HG02852 (cell line): ENCODE measurements around the gene EPHB3.
A peak's percentile ranks its signal among the peaks of the same experiment; 100 is the strongest.

Experiments
- ATAC-seq: cut with Tn5 transposase; IDR thresholded peaks from one replicate; pipeline ENCODE4 v1.9.1; 2021; ENCODE audit warnings: mild to moderate bottlenecking, moderate library complexity; ENCODE audit not compliant: unreplicated experiment

The EPHB3 gene

GRCh38 chr3:184561061-184561912 lies at the start of gene EPHB3:
TSS of gene EPHB3 (plus strand) at chr3:184561785. CDS start at chr3:184562236, 451 bp downstream.
- ATAC-seq, result peak; percentile 86

DNA sequence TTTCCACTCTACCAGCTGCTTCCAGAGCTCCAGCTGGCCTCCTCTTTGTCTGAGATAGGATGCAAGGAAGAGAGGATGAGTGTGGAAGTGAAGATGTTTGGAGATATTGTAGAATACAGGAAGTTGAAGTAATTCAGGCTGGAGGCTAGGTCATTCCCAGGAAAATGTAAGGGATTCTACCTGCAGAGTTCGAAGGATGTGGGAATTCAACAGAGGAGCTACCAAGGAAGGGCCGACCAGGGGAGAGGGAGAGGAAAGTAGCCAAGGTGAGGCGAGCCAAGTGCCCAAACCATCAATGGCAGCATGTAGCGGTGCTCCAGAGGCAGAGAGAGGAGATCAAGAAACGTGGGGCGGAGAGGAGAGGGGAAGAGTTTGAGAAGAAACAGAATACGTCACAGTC lies 49.0 kb upstream of the EPHB3 start:
- ATAC-seq, result no peak

DNA sequence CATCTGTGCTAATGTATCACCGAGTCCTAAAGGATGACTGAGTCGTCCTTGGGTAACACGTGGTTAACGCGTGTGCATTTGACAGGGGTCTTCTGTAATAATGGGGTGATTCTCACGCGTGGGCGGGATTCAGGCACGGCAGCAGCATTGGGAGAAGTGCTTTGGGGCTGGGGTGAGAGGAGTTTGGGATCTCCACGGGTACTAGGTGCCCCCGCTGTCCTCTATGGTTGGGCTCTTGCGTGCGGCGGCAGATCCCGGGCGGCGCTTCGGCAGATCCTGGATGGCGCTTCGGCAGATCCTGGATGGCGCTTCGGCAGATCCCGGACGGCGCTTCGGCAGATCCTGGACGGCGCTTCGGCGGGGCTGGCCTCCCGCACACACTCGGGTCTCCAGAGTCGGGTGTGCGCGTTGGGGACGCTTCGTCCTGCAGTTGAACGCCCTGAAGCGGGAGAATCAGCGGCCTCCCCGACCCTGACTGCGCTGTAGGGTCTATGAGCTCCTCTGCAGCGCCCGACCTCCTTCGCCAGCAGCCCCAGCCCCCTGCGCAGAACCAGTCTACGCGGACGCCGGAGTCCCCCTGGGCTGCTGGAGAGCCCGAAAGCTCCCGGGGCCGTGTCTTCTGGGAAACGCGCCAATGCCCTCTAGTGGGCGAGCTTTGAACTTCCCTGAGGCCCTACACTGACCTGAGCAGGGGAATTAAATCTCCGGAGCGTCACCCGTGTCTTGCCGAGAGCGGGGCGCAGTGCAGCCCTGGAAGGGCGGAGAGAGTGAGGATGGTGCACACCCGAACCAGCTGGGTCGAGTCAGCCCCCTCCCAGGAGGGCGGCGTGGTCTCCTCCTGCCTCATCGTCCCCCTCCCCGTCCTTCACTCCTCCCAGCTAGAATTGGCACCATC lies 48.1 kb upstream of the EPHB3 start:
- ATAC-seq, result peak; percentile 88

DNA sequence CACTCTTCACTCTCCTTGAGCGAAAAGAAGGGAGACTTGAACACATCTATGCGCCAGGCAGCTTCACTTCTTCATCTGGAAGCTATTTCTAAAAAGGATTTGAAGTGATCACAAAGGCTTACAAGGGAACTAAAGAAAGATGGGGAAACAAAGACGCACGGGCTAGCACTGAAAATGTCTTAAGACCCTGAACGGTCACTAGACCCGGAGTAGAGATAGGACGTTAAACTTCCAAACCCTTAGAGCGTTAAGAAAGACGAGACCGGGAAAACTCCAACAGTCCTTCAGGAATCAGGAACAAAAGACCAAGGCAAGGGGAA lies 47.5 kb upstream of the EPHB3 start:
- no peak for ATAC-seq

DNA sequence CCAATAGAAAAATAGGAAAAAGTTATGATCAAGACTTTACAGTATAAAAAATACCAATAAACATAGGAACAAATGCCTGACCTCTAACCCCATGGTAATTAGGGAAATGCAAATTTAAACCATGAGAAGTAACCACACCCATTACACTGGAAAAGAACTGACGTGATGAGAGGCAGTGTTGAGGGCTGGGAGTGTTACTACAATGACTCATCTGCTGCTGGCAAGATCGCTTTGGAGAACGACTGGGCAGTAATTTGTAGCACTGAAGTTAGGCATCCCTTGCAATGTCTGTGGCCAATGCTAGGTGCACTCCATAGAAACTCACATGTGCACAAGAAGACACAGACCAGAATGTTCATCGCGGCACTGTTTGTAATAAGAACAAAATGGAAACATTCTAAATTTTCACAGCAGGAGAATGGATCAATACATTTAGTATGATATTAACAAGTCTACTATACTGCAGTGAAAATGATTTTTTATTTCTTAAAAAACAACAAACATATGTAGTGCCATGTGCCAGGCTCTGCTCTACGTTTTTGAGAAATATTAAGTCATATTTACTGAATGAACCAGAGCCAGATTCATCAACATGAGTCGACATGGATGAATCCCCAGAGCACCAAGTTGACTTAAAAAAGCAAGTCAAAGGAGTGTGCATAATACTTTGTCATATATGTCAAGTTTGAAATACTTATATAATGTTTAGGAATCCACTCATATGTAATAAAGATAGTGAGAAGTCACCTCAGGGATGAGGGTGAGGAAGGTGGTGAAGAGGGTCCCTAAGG lies 37.6 kb upstream of the EPHB3 start:
- ATAC-seq, result no peak

GRCh38 chr3:184524981-184525336 lies 36.6 kb upstream of the EPHB3 start:
- ATAC-seq, result no peak

DNA sequence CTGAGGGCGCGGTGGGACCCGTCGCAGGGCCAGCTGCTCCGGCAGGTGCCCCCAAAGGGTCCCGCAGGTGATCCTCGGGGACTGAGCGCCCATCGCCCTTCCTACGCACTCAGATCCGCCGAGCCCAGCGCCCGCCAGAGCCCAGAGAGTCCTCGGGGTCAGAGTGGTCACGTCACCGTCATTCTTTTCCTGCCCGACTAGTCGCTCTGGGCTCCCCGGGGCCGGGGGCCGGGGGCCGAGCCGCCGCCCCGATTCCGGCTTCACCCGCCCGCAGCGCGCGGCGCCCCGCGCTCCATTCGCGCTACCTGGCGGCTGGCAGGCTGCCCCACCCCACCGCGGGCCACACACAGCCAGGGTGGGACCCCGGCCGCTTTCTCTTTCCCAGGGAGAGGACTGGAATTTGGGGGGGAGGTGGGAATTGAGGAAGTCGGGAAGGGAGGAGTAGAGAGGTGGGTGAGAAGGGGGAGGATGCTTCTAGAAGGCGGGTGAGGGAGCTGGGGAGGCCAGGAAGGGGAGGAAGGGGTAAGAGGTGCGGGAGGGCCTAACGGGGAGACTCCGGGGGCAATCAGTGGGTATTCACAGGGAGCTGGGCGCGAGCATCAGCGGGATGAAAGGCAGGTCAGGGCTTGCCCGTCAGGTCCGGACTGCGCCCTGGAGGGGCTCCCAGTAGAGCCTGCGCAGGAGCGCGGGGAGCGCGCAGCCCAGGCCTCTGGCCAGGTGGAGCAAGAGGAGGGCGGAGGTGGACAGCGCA lies 36.1 kb upstream of the EPHB3 start:
- no peak for ATAC-seq

DNA sequence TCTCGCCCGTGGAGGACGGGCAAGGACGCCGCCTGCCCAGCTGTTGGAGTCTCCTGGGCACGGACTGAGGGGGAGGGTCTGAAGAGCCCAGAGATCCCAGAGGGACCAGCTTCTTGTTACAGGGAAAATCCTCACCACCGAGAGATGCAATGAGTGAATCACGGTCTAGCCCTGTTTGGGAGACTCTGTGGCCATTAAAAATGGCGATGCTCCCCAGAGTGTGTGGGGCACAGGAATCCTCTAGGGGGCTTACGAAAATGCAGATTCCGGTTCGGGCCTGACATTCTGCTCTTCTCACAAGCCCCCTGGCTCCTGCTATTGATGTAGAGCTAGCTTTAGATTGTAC lies 35.5 kb upstream of the EPHB3 start:
- ATAC-seq, result no peak

- ATAC-seq, result no peak
Observed at GRCh38 chr3:184531626-184532280, 29.8 kb upstream of the EPHB3 start.

GRCh38 chr3:184532940-184533732 lies 28.4 kb upstream of the EPHB3 start:
- ATAC-seq, result no peak

GRCh38 chr3:184537885-184538665 lies 23.5 kb upstream of the EPHB3 start:
- ATAC-seq, result no peak

DNA sequence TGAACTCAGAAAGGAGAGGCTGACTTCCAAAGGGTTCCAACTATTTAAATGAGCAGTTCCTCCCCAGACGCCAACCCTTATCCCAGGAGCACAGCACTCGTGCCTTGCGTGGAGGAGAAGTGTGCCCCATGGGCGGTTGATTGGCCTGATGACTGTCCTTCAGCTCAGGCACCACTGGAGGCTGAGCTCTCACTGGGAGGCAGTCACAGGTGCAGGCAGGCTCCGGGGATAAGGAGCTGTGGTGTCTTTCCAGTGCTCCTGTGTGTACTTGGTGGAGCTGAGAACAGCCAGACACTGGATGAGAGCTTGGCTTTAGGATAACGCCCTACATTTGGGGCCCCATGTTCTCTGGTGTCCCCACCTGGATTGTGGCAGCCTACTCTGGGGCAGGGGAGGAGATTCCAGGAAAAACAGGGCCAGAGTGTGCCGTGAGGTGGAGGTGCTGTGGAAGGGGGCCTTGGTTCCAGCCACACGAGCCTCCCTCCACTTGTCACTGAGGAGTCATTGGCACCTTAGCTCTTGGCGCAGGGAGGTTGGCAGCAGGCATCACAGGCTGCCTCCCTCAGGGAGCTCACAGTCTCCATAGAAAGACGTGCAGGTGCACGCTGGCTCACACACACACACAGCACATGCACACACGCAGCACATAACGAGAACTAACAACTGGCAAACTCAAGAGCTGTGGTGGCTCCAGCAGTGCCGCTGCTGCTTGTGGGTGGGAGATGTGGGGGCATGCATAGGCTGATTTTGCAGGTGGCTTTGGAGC lies 22.7 kb upstream of the EPHB3 start:
- no peak for ATAC-seq

GRCh38 chr3:184539801-184540435 lies 21.7 kb upstream of the EPHB3 start:
- no peak for ATAC-seq

DNA sequence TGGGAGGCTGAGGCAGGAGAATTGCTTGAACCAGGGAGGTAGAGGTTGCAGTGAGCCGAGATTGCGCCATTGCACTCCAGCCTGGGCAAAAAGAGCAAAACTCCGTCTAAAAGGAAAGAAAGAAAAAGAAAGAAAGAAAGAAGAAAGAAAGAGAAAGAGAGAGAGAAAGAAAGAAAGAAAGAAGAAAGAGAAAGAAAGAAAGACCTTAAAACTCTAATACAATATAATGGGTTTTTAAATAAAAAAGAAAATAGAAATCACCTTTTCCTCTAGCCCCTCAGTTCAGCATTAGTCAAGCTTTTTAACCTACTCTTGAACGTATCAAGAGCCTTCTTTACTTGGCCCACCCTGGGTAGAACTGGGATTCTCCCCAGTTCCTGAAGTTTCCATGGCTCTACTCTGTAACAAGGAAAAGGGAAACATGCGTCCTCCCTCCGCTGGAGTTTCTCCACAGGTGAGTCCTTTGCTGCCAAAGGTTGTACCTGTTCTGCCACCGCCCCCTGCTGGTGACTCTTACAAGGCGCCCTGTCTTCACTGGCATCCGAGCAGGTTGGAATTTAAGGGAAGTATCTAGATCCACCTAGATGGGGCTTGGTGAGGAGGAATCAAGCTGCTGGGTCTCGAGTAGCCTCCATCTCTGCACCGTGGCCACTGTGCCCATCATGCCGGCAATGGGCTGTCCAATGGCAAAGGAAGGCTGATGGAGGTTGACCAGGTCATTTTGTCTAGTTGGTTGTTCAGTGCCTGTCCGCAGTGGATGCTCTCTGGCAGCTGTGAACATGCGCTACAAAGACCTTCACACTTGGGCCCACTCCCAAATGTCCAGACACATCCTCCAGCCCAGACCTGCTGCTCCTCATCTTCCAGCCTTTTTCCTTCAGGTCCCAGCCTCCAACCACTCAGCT lies 20.6 kb upstream of the EPHB3 start:
- no peak for ATAC-seq

GRCh38 chr3:184541886-184542562 lies 19.6 kb upstream of the EPHB3 start:
- ATAC-seq, result no peak

- ATAC-seq, result no peak
Observed at GRCh38 chr3:184542577-184542976, 19.0 kb upstream of the EPHB3 start.
